Measurements from ENCODE around the gene ZNF716. TPM values are rescaled to one million over a fixed set of nuclear protein-coding genes. Genes with fewer than 3 reads are reported as not detected.
"Not testable (repeated sequence)": the region's sequence is repeated elsewhere in the genome, so short reads cannot be mapped to it uniquely, and the experiment has no call there.

Gene ZNF716
- total and polyA plus RNA-seq, 2 donors, result not detected

DNA sequence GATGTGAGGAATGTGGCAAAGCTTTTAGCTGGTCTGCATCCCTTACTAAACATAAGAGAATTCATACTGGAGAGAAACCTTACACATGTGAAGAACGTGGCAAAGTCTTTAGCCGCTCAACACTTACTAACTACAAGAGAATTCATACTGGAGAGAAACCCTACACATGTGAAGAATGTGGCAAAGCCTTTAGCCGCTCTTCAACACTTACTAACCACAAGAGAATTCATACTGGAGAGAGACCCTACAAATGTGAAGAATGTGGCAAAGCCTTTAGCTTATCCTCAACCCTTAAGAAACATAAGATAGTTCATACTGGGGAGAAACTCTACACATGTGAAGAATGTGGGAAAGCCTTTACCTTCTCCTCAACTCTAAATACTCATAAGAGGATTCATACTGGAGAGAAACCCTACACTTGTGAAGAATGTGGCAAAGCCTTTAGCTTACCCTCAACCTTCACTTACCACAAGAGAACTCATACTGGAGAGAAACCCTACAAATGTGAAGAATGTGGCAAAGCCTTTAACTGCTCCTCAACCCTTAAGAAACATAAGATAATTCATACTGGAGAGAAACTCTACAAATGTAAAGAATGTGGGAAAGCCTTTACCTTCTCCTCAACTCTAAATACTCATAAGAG, 19.3 kb downstream of the ZNF716 start:
- H3K36me3 ChIP-seq (ENCODE audit: insufficient read depth); DNase-seq (ENCODE audit: extremely low spot score); H3K4me1 ChIP-seq (ENCODE audit: insufficient read depth); H3K27ac ChIP-seq (ENCODE audit: low read depth); H3K4me3 ChIP-seq (ENCODE audit: low read depth, low read length): not testable (repeated sequence)
- 76% methylated on average over 3 of the region's 3 CpGs for WGBS

GRCh38 chr7:57480304-57480703, 30.3 kb downstream of the ZNF716 start:
- not testable (repeated sequence) for H3K27ac ChIP-seq (ENCODE audit: low read depth); H3K4me3 ChIP-seq (ENCODE audit: low read depth, low read length); H3K4me1 ChIP-seq (ENCODE audit: insufficient read depth); H3K36me3 ChIP-seq (ENCODE audit: insufficient read depth); DNase-seq (ENCODE audit: extremely low spot score)

GRCh38 chr7:57485022-57485421, 35.0 kb downstream of the ZNF716 start:
- not testable (repeated sequence) for DNase-seq (ENCODE audit: extremely low spot score); H3K4me1 ChIP-seq (ENCODE audit: insufficient read depth); H3K36me3 ChIP-seq (ENCODE audit: insufficient read depth); H3K4me3 ChIP-seq (ENCODE audit: low read depth, low read length); H3K27ac ChIP-seq (ENCODE audit: low read depth)
- 86% methylated on average over 21 of the region's 21 CpGs for WGBS

GRCh38 chr7:57487957-57488356, 38.0 kb downstream of the ZNF716 start:
- no peak overlapping the region for H3K4me3 ChIP-seq (ENCODE audit: low read depth, low read length)
- H3K36me3 ChIP-seq (ENCODE audit: insufficient read depth), result no peaks in the 10 kb centered on the region
- no peak overlapping the region for H3K27ac ChIP-seq (ENCODE audit: low read depth)
- no peak for DNase-seq (ENCODE audit: extremely low spot score)
- H3K4me1 ChIP-seq (ENCODE audit: insufficient read depth), result no peaks in the 10 kb centered on the region
- WGBS, result 77% methylated on average over 13 of the region's 13 CpGs

DNA sequence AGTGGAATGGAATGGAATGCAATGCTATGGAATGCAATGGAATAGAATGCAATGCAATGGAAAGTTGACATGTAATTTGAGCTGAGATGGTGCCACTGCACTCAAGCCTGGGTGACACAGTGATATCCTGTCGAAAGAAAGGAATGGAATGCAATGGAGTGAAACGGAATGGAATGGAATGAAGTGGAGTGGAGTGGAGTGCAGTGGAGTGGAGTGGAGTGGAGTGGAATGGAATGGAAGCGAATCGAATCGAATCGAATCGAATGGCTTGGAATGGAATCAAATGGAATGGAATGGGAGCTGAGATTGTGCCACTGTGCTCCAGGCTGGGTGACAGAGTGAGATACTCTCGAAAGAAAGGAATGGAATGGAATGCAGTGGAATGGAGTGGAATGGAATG, 45.1 kb downstream of the ZNF716 start:
- H3K4me3 ChIP-seq (ENCODE audit: low read depth, low read length); H3K4me1 ChIP-seq (ENCODE audit: insufficient read depth); DNase-seq (ENCODE audit: extremely low spot score); H3K27ac ChIP-seq (ENCODE audit: low read depth); H3K36me3 ChIP-seq (ENCODE audit: insufficient read depth): not testable (repeated sequence)
- WGBS, result 74% methylated on average over 8 of the region's 8 CpGs

DNA sequence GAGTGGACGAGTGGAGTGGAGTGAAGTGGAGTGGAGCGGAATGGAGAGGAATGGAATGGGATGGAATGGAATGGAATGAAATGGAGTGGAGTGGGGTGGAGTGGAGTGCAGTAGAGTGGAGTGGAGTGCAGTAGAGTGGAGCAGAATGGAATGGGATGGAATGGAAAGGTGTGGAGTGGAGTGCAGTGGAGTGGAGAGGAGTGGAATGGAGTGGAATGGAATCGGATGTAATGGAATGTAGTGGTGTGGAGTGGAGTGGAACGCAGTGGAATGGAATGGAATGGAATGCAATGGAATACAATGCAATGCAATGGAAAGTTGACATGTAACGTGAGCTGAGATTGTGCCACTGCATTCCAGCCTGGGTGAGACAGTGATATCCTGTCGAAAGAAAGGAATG, 46.4 kb downstream of the ZNF716 start:
- no peak overlapping the region for H3K4me3 ChIP-seq (ENCODE audit: low read depth, low read length)
- DNase-seq (ENCODE audit: extremely low spot score), result no peak
- no peaks in the 10 kb centered on the region for H3K36me3 ChIP-seq (ENCODE audit: insufficient read depth)
- H3K4me1 ChIP-seq (ENCODE audit: insufficient read depth), result no peaks in the 10 kb centered on the region
- 60% methylated on average over 6 of the region's 6 CpGs for WGBS
- no peak overlapping the region for H3K27ac ChIP-seq (ENCODE audit: low read depth)

GRCh38 chr7:57505176-57505575, 55.2 kb downstream of the ZNF716 start:
- WGBS, result 76% methylated on average over 1 of the region's 1 CpG
- DNase-seq (ENCODE audit: extremely low spot score), result no peak
- Histone ChIP-seq H3K27ac (ENCODE audit: low read depth) (no peak overlapping the region), H3K4me3 (ENCODE audit: low read depth, low read length) (no peak overlapping the region), H3K36me3 (ENCODE audit: insufficient read depth) (no peaks in the 10 kb centered on the region), H3K4me1 (ENCODE audit: insufficient read depth) (no peaks in the 10 kb centered on the region)

Small RNAs within 50 kb of the gene (small RNA-seq; reads per million reads assigned to genes)
- gene MIR3147, result not detected

Data from urinary bladder (tissue), 4 donors.